Fibroblast of lung (primary cell): ENCODE data around the gene ETV6. TPM values are rescaled to one million over a fixed set of nuclear protein-coding genes. Genes with fewer than 3 reads are reported as not detected.

Source experiments
- DNase-seq, 2 donors: peaks; one replicate each; pipeline versions ENCODE4 v3.0.0 to v3.0.0-alpha.2; 2010; ENCODE audit warnings: low read depth in 2 of 2
- H2AFZ ChIP-seq: 2 replicates; pipeline ENCODE4 v1.5.1; 2012; ENCODE audit warnings: low read length, control low read depth, inconsistent platforms
- H3K27ac ChIP-seq: 2 replicates; pipeline ENCODE4 v1.5.1; 2011; ENCODE audit warnings: low read length, control low read depth; ENCODE audit not compliant: insufficient read depth
- H3K27me3 ChIP-seq: 2 replicates; pipeline ENCODE4 v1.5.1; 2011; ENCODE audit warnings: mild to moderate bottlenecking, low read length; ENCODE audit not compliant: control insufficient read depth, insufficient read depth
- H3K36me3 ChIP-seq: 2 replicates; pipeline ENCODE4 v1.5.1; 2011; ENCODE audit warnings: low read length; ENCODE audit not compliant: control insufficient read depth, insufficient read depth
- H3K4me1 ChIP-seq: 2 replicates; pipeline ENCODE4 v1.5.1; 2011; ENCODE audit warnings: low read length; ENCODE audit not compliant: control insufficient read depth, insufficient read depth; ENCODE audit errors: extremely low read depth
- H3K4me2 ChIP-seq: 2 replicates; pipeline ENCODE4 v1.5.1; 2011; ENCODE audit warnings: low read length, control low read depth; ENCODE audit not compliant: insufficient read depth; ENCODE audit errors: extremely low read depth
- H3K4me3 ChIP-seq, 4 experiments: fragments of 200-600 bp in 1 of 4; sonication (generic) in 1 of 4; replicated peaks in 1 of 4; 2 replicates each; pipeline ENCODE4 v1.5.1; 2011 to 2016; ENCODE audit warnings: low read length in 4 of 4, low read depth in 3 of 4, mild to moderate bottlenecking in 3 of 4, control low read depth in 2 of 4, inconsistent platforms in 1 of 4, mixed read lengths in 1 of 4; ENCODE audit not compliant: insufficient read depth in 1 of 4; ENCODE audit errors: control extremely low read depth in 1 of 4
- H3K79me2 ChIP-seq: 2 replicates; pipeline ENCODE4 v1.5.1; 2012; ENCODE audit warnings: mild to moderate bottlenecking, low read length, inconsistent platforms; ENCODE audit not compliant: control insufficient read depth, insufficient read depth
- H3K9ac ChIP-seq: 2 replicates; pipeline ENCODE4 v1.5.1; 2011; ENCODE audit warnings: mild to moderate bottlenecking, low read length, control low read depth; ENCODE audit not compliant: insufficient read depth
- H3K9me3 ChIP-seq: 2 replicates; pipeline ENCODE4 v1.5.1; 2012; ENCODE audit warnings: low read depth, low read length; ENCODE audit not compliant: control insufficient read depth, insufficient read depth
- H4K20me1 ChIP-seq: 2 replicates; pipeline ENCODE4 v1.5.1; 2011; ENCODE audit warnings: low read length; ENCODE audit not compliant: control insufficient read depth, insufficient read depth; ENCODE audit errors: extremely low read depth
- EZH2 ChIP-seq: IDR thresholded peaks from 2 replicates; pipeline ENCODE4 v1.5.1; 2012; ENCODE audit warnings: low read length, control low read depth, mild to moderate bottlenecking; ENCODE audit errors: missing control alignments
- polyA plus RNA-seq, 2 donors: library from polyadenylated mRNA; depleted of rRNA in 1 of 2; stranded (reverse) in 1 of 2; unstranded in 1 of 2; fragments of >200 nt; gene quantifications; 2 replicates each; pipeline ENCODE4 v1.2.1, GENCODE V29; 2011 to 2012; ENCODE audit warnings: missing spikeins in 1 of 2
- total RNA-seq: library from RNA; depleted of rRNA; stranded (reverse); fragments of >200 nt; gene quantifications from 2 replicates; pipeline ENCODE4 v1.2.1, GENCODE V29; 2014
- TF ChIP-seq, protein P1 (sequence below), 2 donors: IDR thresholded peaks in 1 of 2; conservative IDR thresholded peaks in 1 of 2; 1 replicate in 1 of 2; 2 replicates in 1 of 2; pipeline ENCODE4 v1.5.1; 2011 to 2012; ENCODE audit warnings: low read length in 2 of 2, control low read depth in 1 of 2, inconsistent platforms in 1 of 2, low read depth in 1 of 2, mild to moderate bottlenecking in 1 of 2

Gene ETV6
- total and polyA plus RNA-seq, 2 donors (not counting 1 experiment from before 2014, with no cell fraction given): 4.3 to 8.9 TPM

DNA sequence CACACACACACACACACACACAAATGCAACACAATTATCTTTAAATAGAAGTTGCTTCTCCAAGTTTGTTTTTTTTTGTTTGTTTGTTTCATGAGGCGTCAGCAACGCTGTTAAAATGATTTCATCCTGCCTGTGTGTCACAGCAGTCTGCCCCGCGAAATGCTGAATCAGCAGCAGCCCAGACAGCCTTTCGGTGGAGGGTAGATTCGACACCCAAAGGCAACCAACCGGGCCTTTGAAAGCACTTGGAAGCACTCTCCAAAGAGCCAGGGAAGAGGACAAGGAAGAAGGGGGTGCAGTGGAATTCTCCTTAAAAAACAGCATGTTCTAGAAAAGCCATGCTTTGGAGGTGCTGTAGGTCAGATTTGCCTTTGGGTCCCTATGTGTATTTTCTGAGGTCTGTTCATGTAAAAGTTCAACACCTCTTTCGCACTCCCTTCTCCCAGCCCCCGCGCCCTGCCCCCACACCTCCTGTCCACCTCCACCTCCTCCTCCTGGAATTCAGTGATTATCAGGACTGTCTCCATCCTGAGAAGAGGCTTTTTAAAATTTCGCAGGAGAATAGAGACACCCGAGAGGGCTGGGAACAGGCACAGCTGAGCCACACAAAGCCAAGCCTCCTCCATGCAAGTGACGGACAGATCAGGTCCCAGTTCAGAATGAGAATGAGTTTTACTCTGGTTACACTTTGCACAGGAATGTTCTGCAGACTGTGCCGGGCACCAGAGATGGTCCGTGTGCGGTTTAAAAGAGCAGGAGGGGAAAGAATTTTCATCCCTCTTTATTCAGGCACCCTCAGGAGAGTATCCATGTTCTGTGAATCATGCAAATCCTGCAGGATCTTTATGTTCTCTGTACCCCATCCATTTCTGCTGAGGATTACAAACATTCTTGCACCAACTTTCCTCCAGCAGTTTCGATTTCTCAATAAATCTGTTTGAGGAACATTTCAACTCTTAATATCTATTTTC is 177.9 kb downstream of the ETV6 start:
- DNase-seq: peak; percentile 30 to 50
- H4K20me1 ChIP-seq: no peaks in the 10 kb centered on the region
- H3K79me2 ChIP-seq: no peaks in the 10 kb centered on the region
- H2AFZ ChIP-seq: no peak overlapping the region
- H3K4me2 ChIP-seq: peak overlapping the region; percentile 62
- H3K4me1 ChIP-seq: peaks cover 15% of the 10 kb centered on the region
- TF ChIP-seq, protein P1, sequence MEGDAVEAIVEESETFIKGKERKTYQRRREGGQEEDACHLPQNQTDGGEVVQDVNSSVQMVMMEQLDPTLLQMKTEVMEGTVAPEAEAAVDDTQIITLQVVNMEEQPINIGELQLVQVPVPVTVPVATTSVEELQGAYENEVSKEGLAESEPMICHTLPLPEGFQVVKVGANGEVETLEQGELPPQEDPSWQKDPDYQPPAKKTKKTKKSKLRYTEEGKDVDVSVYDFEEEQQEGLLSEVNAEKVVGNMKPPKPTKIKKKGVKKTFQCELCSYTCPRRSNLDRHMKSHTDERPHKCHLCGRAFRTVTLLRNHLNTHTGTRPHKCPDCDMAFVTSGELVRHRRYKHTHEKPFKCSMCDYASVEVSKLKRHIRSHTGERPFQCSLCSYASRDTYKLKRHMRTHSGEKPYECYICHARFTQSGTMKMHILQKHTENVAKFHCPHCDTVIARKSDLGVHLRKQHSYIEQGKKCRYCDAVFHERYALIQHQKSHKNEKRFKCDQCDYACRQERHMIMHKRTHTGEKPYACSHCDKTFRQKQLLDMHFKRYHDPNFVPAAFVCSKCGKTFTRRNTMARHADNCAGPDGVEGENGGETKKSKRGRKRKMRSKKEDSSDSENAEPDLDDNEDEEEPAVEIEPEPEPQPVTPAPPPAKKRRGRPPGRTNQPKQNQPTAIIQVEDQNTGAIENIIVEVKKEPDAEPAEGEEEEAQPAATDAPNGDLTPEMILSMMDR (conservative IDR thresholded peaks at IDR 0.05 in 1 of 2, IDR thresholded peaks at IDR 0.05 in 1 of 2; ENCODE audit: low read depth in 1 of 2, low read length in 2 of 2): no peak
- no peak for TF ChIP-seq EZH2
- no peaks in the 10 kb centered on the region for H3K9me3 ChIP-seq
- H3K9ac ChIP-seq: no peak overlapping the region
- H3K4me3 ChIP-seq: peak overlapping the region in 2 of 4 experiments; percentile 3 to 17
- no peaks in the 10 kb centered on the region for H3K36me3 ChIP-seq
- H3K27ac ChIP-seq: no peak overlapping the region
- H3K27me3 ChIP-seq: no peaks in the 10 kb centered on the region

DNA sequence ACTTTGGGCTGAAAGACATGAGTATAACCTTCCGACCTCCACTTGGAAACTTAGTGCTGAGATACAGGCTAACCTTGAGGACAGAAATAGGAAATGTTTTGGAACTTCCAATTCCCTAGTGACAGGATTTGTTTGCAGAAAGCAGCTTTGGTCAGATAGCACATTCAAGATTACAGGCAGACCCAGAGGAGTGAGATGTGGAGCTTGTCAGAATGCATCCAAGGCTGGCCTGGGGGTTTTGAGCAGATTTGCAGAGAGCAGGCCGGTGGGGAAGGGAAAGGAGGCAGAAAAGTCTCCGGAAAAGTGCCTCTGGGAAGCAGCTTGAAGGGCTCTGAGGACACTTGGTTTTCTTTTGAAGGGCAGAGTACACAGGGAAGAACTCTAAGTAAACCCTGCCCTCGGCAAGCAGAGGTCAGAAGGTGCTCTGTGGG is 180.3 kb downstream of the ETV6 start:
- Histone ChIP-seq H3K36me3 (no peaks in the 10 kb centered on the region), H3K4me3 (no peak overlapping the region), H3K9me3 (no peaks in the 10 kb centered on the region), H3K4me2 (peak overlapping the region; percentile 8), H3K4me1 (peaks cover 9% of the 10 kb centered on the region), H3K9ac (no peak overlapping the region), H2AFZ (no peak overlapping the region), H3K27ac (no peak overlapping the region), H3K79me2 (no peaks in the 10 kb centered on the region), H3K27me3 (no peaks in the 10 kb centered on the region), H4K20me1 (no peaks in the 10 kb centered on the region)
- DNase-seq: no peak
- TF ChIP-seq, protein P1 (conservative IDR thresholded peaks at IDR 0.05 in 1 of 2, IDR thresholded peaks at IDR 0.05 in 1 of 2; ENCODE audit: low read depth in 1 of 2, low read length in 2 of 2): no peak
- no peak for TF ChIP-seq EZH2

DNA sequence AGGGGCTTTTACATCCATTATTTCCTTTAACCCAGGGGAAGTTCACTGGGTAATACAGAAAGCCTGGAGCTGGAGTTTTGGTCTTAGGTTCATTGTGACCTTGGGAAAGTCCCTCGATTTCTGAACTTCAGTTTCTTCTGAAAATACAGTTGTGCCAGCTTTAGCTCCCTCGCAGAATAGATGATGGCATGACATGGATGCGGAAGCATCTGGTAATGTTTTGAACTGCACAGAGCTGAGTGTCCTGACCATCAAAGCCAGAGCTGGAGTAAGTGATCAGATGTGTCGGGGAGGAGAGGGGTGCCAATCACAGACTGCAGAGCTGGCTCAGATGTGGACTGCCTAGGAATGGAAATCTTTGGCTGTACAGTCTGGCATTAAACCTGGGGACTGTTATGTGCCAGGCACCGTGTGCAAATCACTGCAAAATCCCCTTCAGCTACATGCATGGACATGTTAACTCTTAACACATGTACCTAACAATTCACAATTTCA is 180.9 kb downstream of the ETV6 start:
- no peak overlapping the region for H2AFZ ChIP-seq
- H3K27ac ChIP-seq: no peak overlapping the region
- H3K27me3 ChIP-seq: no peaks in the 10 kb centered on the region
- H3K9me3 ChIP-seq: no peaks in the 10 kb centered on the region
- DNase-seq: no peak
- H3K79me2 ChIP-seq: no peaks in the 10 kb centered on the region
- no peak overlapping the region for H3K4me3 ChIP-seq
- no peaks in the 10 kb centered on the region for H4K20me1 ChIP-seq
- TF ChIP-seq, protein P1 (conservative IDR thresholded peaks at IDR 0.05 in 1 of 2, IDR thresholded peaks at IDR 0.05 in 1 of 2; ENCODE audit: low read depth in 1 of 2, low read length in 2 of 2): no peak
- TF ChIP-seq EZH2: no peak
- H3K9ac ChIP-seq: no peak overlapping the region
- no peak overlapping the region for H3K4me2 ChIP-seq
- H3K36me3 ChIP-seq: no peaks in the 10 kb centered on the region
- H3K4me1 ChIP-seq: peaks cover 9% of the 10 kb centered on the region
